HG03521 (cell line): ENCODE data around the gene ADAT2.

ENCODE experiments used
- ATAC-seq: cut with Tn5 transposase; IDR thresholded peaks from one replicate; pipeline ENCODE4 v1.9.1; 2021; ENCODE audit warnings: mild to moderate bottlenecking, moderate library complexity; ENCODE audit not compliant: unreplicated experiment

ADAT2 gene

DNA sequence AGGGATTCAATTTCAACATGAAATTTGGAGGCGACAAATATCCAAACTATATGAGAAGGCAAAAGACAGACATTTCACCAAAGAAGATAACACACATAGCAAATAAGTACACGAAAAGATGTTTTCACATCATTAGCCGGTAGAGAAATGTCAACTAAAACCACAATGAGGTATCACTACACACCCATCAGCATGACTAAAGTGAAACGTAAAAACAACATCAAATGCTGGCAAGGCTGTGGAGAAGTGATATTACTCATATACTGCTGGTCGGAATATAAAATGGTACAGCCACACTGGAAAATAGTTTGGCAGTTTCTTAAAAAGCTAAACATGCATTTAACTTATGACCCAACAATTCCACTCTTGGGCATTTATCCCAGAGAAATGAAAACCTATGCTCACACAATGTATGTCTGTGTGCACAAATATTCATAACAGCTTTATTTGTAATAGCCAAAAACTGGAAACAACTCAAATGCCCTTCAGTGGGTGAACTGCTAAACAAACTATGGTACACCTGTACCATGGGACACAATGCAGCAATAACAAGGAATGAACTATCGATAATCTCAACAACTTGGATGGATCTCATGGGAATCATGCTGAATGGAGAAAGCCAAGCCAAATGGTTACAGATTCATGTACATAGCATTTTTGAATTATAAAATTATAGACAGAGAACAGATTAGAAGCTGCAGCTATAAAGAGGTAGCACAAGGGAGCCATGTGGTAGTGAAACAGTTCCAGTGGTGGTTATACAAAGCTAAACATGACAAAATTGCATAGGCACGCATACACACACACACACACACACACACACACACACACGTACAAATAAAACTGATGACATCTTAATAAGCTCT, 8.6 kb downstream of the ADAT2 start:
- no peak for ATAC-seq

DNA sequence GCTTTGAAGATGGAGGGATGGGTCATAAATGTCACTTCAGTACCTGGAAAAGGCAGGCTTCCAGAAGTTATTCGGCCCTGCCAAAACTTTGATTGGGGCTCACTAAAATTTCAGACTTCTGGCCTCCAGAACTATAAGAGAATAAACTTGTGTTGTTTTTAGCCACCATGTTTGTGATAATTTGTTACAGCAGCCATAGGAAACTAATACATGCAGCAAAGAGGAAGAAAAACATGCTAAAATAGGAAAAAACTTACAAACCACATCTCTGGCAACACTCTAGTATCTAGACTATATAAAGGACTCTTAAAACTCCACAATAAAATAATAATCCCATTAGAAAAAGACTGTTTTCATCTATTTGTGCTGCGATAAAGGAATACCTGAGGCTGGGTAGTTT, 9.5 kb downstream of the ADAT2 start:
- no peak for ATAC-seq

DNA sequence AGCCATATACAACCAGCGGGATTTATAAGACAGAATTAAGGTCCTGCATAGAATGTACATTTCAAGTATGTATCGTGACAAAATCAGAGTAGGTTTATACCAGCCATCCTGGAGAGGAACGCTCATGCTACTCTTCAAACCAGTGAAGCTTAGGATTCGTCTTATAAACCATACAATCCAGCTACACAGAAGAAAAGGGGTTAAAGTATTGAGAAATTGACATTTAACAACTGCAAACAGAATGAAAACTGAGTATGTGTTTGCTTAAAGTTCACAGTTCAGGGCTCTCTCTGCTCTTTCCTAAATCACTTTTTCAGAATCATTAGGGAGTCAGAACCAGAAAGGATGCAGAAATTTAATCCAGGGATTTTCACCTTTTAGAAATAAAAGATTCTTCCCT, 17.9 kb downstream of the ADAT2 start:
- no peak for ATAC-seq

DNA sequence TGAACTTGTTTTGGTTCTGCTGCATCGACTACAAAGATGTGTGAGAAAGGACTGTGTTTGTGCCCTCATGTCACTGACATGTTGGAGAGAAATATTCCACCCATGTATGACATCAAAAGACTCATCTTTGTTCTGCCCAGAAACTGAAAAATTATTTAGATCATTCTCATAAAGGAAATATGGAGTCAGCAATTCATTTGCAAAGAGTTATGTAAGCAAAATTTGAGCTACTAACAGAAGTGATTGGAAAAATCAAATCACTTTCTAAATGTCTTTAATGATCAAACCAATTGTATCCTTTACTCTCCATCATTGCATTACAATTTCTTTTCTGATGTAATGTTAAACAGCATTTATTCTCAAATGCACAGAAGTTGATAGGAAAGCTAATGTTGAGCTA, 19.3 kb downstream of the ADAT2 start:
- no peak for ATAC-seq

DNA sequence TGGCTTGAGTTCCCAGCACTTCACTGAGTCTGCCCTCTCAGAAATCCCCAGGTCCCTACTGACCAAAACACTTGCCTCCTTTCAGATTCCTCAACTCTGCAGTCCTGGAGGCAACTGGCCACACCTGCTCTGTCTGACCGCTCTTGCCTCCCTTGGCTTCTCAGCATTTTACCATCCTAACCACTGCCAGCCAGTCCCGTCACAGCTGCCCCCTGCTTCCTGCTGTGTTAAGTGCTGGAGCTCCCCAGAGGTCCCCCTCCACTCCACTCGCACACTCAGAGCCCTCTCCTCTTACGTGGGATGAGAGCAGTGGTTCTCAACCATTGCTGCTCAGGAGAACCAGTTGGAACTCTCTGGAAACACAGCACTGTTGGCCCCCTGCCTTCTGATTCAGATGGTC, 20.5 kb downstream of the ADAT2 start:
- no peak for ATAC-seq

DNA sequence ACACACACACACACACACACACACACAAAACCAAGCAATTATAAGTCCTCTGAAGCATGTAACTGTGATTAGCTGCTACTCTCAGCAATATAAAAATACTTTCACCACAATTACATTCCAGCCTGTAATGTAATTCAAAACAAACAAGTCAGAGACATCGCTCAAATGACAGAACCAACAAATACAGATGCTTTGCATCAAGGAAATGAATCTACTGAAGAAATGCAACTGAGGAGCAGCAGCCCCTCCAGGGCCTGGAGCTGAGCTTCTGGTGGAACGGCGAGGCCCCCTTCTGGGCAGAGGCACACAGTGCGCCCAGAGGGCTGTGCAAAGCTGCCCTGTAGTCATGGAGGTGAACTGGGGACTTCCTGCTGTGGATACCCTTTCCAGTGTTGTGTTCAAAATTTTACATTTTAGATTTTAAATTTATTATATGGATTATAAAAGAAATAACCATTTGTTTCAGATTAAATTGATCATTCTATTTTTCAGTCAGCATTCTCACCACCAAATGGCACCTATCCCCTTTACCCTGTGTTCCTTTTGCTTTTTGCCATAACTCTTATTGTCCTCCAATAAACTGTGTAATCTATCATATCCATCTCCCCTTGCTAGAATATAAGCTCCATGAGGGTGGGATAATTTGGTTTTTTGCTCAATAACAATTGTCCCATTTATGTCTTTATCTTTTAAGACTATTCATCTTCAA, 23.2 kb downstream of the ADAT2 start:
- peak; percentile 100 for ATAC-seq

DNA sequence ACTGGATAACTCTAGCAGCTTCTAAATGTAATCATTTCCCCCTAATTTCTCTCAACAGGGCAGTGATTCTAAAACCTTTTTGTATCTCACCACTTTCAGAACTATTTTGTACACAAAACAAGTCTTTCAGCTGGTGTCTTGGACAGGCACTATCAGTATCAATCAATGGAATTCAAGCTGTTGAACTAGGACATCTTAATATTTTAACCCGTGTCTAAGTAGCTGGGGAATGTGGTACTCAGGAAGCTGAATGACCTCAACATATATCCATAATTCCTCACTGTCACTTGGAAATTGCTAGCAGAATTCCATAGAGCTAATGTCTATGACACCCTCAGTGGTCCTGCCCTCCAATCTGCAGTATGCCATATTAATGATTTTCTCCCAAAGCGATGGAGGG, 24.5 kb downstream of the ADAT2 start:
- no peak for ATAC-seq

DNA sequence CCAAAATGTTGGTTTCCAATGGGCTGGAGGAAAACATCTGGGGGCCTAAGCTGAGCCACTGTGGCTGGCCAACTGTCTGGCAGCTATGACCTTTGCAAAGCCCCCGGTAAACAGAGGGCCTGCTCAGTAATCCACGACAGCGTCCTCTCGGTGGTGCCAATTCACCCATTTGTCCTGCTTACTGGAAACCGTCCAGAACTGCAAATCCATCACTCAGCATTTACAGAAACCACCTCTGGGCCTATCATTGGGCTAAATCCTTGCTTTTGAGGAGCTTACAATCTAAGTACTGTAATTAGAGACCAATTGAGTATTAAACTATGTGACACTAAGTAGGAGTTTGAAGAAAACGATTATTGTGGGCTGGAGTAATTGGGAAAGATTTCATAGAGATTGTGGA, 31.0 kb downstream of the ADAT2 start:
- no peak for ATAC-seq

DNA sequence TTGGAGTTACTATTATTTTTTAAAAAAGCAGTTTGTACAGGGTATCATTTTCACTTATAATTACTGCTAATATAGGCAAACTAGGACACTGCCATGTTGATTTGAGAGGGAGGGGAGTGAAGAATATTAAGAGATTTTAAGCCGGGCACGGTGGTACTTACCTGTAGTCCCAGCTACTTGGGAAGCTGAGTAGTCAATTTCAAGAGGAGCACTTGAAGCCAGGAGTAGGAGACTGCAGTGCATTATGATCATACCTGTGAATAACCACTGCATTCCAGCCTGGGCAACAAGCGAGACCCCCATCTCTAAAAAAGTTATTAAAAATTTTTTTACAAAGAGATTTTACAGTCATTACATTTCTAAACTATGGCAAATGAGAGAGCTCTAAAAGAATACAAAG, 35.7 kb downstream of the ADAT2 start:
- no peak for ATAC-seq

DNA sequence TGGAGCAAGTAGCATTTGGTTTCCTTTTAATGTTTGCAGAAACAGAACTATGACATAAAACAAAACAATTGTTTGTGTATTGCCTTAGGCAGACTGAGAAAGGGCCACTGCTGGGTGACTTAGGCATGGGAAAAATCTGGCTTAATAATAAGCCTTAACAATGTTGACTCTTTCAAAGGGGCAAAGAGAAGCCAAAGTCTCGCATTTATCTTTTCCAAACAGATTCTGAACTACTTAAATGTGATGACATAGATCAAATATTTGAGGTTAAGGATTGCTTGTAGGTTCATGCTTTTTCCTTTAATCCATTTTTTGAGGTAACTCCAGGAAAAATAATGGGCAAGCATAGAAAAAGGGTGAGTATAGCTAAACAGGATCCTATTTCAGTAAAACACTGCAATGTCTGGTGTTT, 39.6 kb downstream of the ADAT2 start:
- no peak for ATAC-seq

DNA sequence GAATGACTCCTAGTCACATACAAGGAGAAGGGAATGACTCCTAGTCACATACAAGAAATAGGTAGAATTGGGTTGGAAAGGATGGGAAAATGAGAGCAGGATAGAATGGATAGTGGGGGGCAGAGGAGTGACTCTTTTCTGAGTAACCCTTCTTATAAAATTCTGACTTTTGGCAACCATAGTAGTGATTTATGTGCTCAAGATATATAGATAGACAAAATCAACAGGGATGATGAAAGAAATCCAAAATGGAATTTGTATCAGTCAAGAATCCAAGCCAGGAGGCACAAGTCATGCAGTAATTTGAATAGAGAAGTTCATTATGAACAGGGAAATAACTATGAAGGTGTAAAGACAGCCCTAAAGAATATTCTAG, 41.7 kb downstream of the ADAT2 start:
- no peak for ATAC-seq

DNA sequence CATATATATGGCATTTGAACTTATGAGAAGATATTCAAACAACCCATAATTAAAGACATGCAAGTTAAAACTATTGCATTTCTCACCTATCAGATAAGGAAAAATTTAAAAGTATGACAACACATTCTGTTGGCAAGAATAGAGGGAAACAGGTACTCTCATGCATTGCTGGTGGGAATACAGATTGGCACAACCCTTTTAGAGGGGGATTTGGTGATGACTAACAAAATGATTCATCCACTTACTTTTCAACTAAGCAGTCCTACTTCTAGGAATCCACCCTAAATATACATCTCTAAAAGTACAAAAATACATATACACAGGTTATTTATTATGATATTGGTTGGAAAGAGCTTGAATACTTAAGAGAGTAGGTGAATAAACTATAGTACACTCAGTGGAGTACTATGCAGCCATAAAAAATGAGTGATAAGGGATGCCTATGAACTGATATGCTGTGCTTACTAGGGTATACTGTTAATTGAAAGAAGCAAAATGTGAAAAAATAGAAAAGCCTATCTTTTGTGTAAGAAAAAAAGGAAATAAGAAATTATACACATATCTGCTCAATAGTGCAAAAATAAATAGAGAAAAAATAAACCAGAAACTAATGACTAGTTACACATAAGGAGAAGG, 42.2 kb downstream of the ADAT2 start:
- ATAC-seq, result no peak

DNA sequence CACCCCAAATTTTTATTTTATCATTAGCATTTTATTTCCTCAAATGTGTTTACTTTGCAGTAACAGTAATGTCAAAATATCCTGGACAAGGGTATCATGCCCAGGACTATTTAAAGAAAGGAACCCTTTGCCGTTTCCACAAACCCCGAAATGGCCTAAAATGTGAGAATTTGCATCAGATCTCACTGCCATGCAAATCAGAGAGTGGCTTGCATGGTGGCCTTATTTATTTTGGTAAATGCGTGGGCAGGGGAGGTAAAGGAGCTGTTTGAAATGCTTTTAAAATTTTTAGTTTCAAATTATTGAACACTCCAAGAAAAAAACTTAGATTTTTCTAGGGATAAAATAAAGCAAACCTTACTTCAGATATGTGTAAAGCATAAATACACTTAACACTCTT, 43.8 kb downstream of the ADAT2 start:
- ATAC-seq, result no peak

DNA sequence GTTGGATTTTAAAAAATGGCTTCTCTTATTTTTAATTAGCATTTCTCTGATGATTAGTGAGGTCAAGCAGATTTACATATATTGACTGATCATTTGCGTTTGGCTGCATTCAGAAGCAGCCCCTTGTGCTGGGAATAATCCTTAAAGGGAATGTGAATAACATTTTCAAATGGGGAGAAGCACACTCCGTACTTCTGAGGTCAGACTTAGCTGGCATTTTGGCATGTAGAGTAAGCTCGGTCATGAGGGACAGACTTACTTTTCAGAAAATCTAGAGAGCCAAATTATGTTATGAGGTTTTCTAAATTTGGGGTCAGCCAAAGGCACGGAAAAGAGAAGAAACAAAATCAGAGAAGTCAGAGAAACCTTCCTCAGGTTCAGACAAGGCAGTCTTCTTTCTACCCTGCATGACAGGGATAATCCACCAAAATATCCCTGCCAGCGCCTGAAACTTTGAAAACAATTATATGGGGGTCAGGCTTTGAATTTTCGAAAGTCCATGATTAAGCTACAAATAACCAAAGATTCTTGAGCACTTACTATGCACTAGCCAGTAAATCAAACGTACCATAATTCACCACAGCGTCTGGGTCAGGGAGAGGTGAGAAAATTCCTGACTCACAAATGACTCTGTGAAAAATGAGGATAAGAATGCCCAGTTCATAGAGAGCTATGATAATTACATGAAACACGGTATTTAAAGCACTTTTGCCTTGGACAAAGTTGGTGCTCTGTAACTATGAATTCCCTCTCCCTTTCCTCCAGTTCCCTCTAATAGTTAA, 44.9 kb downstream of the ADAT2 start:
- no peak for ATAC-seq

DNA sequence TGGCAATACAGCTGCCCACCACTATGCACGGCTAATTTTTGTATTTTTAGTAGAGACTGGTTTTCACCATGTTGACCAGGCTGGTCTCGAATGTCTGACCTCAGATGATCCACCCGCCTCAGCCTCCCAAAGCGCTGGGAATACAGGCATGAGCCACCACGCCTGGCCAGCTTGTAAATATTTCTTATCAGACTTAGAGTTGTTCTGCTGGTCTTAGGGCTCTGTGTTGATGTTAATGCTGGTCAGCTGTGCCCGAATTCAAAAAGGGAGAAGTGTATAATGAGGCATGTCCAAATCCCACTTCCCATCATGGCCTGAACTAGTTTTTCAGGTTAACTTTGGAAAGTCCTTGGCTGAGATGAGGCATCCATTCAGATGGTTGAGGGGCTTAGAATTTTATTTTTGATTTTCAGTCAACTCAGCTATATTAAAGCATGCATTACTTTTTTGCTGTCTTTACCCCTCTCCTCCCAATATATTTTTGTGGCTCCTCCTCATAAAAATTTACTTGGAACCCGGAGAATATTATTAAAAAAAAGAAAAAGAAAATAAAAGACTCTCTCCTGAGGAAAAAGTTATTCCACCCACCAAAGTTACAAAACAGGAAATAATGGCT, 47.7 kb downstream of the ADAT2 start:
- ATAC-seq, result no peak

DNA sequence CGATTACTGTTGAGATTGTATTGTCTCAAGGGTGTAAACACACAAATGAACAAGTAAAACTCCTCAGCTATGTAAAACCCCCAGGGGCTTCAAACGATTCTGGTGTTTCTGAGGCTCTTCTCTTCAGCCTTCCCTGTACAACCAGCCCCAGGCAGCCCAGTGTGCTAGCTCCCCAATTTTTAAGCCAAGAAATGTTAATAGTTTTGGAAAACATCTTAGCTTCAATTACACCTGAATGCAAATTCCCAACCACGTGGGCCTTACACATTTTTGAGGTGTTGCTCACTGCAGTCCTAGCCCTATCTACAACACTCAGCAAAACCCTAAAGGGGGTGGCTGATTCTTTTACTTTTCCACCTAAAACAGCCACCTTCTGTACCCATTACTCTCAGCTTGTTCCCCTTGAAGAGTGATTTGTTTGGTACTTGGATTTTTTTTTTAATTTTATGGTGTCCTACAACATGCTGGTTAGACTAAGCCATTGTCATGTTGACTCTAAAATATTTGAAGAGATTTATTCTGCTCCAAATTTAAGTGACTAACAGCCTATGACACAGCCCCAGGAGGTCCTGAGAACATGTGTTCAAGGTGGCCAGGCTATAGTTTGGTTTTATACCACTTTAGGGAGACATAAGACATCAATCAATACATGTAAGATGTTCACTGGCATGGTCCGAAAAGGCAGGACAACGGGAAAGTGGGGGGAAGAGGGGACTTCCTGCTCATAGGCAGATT, 48.7 kb downstream of the ADAT2 start:
- ATAC-seq, result no peak

DNA sequence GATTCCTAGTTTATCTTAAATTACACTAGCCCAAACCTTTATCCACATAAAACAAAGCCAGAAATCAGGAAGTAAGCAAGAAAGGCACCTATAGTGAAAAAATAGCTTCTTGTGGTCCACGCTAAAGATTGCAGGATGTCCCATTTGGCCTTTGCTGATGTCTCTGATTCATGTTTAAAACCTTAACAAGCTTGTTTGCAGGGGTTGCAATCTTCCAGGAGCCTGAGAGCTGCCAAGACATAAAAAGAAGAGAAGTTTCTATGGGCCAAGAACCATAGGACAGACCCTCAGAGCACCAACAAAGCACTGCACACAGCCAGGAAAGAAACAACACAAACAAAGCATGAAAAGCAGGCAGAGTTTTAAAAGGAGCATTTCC, 49.4 kb downstream of the ADAT2 start:
- no peak for ATAC-seq

DNA sequence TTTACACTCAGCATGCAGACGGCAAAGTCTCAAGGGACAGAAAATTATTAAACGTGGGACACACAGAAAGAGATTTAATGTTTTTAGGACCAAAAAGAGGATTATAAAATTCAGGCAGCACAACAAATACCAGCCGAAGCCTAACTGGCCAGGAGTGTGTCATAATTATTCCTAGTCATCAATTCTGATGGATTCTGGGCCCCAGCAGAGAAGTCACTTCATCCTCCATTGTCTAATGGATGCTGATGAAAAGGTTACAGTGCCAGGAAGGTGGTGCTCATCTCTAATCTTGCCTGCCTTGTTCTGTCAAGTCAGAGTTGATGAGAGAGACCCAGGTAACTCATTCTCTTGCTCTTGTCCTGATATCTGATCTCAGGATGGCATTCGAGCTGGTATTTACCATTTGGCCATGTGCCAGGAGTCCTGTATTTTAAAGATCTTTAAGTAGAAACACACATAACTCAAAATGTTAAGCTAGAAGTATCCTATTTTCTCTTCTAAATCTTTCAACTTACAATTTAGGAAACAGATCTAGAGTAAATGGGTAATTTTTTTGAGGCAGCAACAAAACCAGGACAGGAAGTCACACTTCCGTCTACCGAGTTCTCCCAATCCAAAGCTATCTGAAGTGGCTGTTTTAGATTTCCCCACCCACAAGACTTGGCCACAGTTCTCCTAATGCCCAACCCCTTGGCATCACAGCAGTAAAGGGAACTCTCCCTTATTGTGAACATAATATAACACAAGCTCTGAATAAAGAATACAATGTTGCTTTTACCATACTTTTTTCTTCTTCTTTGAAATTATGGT, 50.0 kb downstream of the ADAT2 start:
- no peak for ATAC-seq

DNA sequence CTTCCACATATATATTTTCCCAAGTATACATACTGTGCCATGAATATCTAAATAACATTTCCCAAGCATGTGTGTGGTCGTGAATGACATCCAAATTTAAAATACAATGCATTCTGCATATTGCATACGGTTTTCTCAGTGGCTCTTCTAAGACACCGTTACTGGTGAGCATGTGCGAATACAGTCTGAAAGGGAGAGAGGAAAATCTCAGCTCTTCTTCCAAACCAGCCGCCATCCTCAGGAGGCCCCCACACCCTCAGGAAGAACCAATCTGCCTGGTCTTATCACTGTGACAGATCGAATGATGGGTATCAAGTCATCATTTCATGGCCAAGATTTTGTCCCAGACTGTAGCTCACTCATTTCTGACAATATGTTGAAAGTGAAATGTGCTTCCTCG, 50.7 kb downstream of the ADAT2 start:
- ATAC-seq, result no peak
